HepG2 (cell line): Measurements from ENCODE around the gene ARMC5. TPM values are rescaled to one million over a fixed set of nuclear protein-coding genes. Genes with fewer than 3 reads are reported as not detected.

Source experiments
- BCL6 ChIP-seq: IDR thresholded peaks from 2 replicates; pipeline ENCODE4 v1.6.1; 2016; ENCODE audit warnings: missing genetic modification reagents, missing compliant biosample characterization
- CBX5 ChIP-seq: sonication (generic); formaldehyde crosslinking; IDR thresholded peaks from 2 replicates; pipeline ENCODE4 v1.4.0; 2020; ENCODE audit warnings: missing genetic modification reagents, borderline replicate concordance
- DRAP1 ChIP-seq: IDR thresholded peaks from 2 replicates; pipeline ENCODE4 v1.6.1; 2016; ENCODE audit warnings: missing genetic modification reagents, missing compliant biosample characterization
- HNF4G ChIP-seq, 2 experiments: sonication (generic) in 1 of 2; formaldehyde crosslinking in 1 of 2; IDR thresholded peaks; 2 replicates each; pipeline versions ENCODE4 v1.4.0 to v1.6.1; 2011 to 2020; ENCODE audit warnings: borderline replicate concordance in 2 of 2, low read depth in 2 of 2, mild to moderate bottlenecking in 2 of 2, low read length in 1 of 2, missing genetic modification reagents in 1 of 2, moderate library complexity in 1 of 2
- KMT2B ChIP-seq: IDR thresholded peaks from 2 replicates; pipeline ENCODE4 v1.6.1; 2016; ENCODE audit warnings: missing genetic modification reagents, missing compliant biosample characterization
- NFAT5 ChIP-seq: sonication (generic); formaldehyde crosslinking; IDR thresholded peaks from 2 replicates; pipeline ENCODE4 v1.4.0; 2020; ENCODE audit warnings: missing genetic modification reagents
- NFKBIZ ChIP-seq: IDR thresholded peaks from 2 replicates; pipeline ENCODE4 v1.6.1; 2018; ENCODE audit warnings: missing genetic modification reagents, missing compliant biosample characterization
- NFYC ChIP-seq: IDR thresholded peaks from 2 replicates; pipeline ENCODE4 v1.6.1; 2016; ENCODE audit warnings: missing genetic modification reagents, missing compliant biosample characterization
- RAD21 ChIP-seq: fragments of 450-650 bp; formaldehyde crosslinking; IDR thresholded peaks from 2 replicates; pipeline ENCODE4 v1.5.0; 2020; ENCODE audit warnings: mild to moderate bottlenecking
- RARA ChIP-seq: IDR thresholded peaks from 2 replicates; pipeline ENCODE4 v1.6.1; 2016; ENCODE audit warnings: missing genetic modification reagents, missing compliant biosample characterization
- RBM22 ChIP-seq: fragments of 200-400 bp; formaldehyde crosslinking; optimal IDR thresholded peaks from 2 replicates; pipeline ENCODE3; 2017; ENCODE audit warnings: mild to moderate bottlenecking, low read length, moderate library complexity
- TBL1XR1 ChIP-seq: fragments of 150-350 bp; IDR thresholded peaks from 2 replicates; pipeline ENCODE4 v1.6.1; 2014; ENCODE audit warnings: borderline replicate concordance, low read length; ENCODE audit not compliant: partially characterized antibody
- ZBTB21 ChIP-seq: sonication (generic); formaldehyde crosslinking; IDR thresholded peaks from 2 replicates; pipeline ENCODE4 v1.4.0; 2020; ENCODE audit warnings: missing genetic modification reagents
- ZC3H13 ChIP-seq: sonication (generic); formaldehyde crosslinking; IDR thresholded peaks from 2 replicates; pipeline ENCODE4 v1.8.1; 2023; ENCODE audit warnings: mild to moderate bottlenecking, missing genetic modification reagents, moderate library complexity
- ZFP37 ChIP-seq: sonication (generic); formaldehyde crosslinking; IDR thresholded peaks from 2 replicates; pipeline ENCODE4 v1.4.0; 2020; ENCODE audit warnings: missing genetic modification reagents, borderline replicate concordance
- ZNF543 ChIP-seq: sonication (generic); formaldehyde crosslinking; IDR thresholded peaks from 2 replicates; pipeline ENCODE4 v1.4.0; 2020; ENCODE audit warnings: mild to moderate bottlenecking, missing genetic modification reagents
- ZNF546 ChIP-seq: sonication (generic); formaldehyde crosslinking; conservative IDR thresholded peaks from 2 replicates; pipeline ENCODE4 v1.8.1; 2023; ENCODE audit warnings: mild to moderate bottlenecking, missing genetic modification reagents
- ZNF784 ChIP-seq: sonication (generic); formaldehyde crosslinking; IDR thresholded peaks from 2 replicates; pipeline ENCODE4 v1.5.1; 2020; ENCODE audit warnings: missing genetic modification reagents, mild to moderate bottlenecking, borderline replicate concordance
- polyA plus RNA-seq, 8 experiments: library from polyadenylated mRNA; depleted of rRNA in 3 of 8; stranded (reverse) in 7 of 8; unstranded in 1 of 8; fragments of >200 nt; fragmentation: Illumina TruSeq in 4 of 8; extraction: Trizol in 4 of 8; gene quantifications; 2 replicates each; pipeline versions ENCODE4 v1.2.1 to v1.2.3, GENCODE V29; 2011 to 2016; ENCODE audit warnings: low read depth in 4 of 8, missing spikeins in 1 of 8, mixed read lengths in 1 of 8; ENCODE audit not compliant: insufficient read depth in 1 of 8
- total RNA-seq, 5 experiments: library from RNA; depleted of rRNA; stranded (reverse); fragments of >200 nt; fragmentation: Illumina TruSeq; extraction: Trizol; gene quantifications; 2 replicates each; pipeline ENCODE4 v1.2.3, GENCODE V29; 2016; ENCODE audit warnings: low read depth in 1 of 5
- TF ChIP-seq, protein P1 (sequence below): sonication (generic); formaldehyde crosslinking; IDR thresholded peaks from 2 replicates; pipeline ENCODE4 v1.5.1; 2020; ENCODE audit warnings: missing genetic modification reagents, mild to moderate bottlenecking, borderline replicate concordance
- TF ChIP-seq, protein P2 (sequence below): IDR thresholded peaks from 2 replicates; pipeline ENCODE4 v1.6.1; 2018; ENCODE audit warnings: missing genetic modification reagents, mild to moderate bottlenecking, missing compliant biosample characterization

Gene ARMC5
- total and polyA plus RNA-seq, 2 of the 13 experiments (the other 11 are each of a cell fraction or from before 2014, with no cell fraction given), result 10.8 to 22.3 TPM

DNA sequence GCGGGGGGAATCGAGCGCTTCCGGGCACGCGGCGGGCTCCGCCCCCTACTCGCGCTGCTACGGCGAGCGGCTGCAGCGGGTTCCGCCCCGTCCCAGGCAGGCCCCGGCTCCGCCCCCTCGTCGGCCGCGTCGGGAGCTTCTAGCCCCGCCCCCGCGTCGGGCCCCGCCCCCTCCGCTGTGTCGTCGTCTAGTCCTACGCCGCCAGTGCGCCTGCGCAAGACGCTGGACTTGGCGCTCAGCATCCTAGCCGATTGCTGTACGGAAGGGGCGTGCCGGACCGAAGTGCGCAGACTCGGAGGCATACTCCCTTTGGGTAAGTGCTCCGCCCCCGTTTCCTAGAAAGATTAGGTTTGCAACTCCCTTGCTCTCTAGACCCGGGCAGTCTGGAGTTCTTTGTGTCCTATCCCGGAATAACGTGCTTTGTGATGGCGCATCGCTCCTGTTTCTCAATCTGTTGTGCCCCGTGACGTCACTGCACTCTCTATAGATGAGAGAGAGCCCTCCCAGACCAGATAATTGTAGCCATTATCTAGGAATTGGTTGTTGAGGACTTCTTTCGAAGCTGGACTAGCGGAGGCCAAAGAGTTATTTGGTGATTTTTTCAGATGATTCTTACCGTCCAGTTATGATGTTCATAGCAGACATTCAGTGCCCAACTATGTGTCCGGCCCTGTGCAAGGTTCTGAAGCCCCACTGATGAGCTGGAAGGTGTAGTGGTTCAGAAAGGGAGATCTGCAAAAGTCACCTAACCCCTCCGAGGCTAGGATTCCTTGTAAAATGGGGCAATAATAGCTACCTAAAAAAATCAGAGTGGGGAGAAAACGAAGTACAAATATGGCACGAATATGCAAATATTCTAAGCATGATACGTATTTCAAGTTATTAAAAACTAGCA, 633 bp downstream of the ARMC5 start (continued):
- TF ChIP-seq, protein P1, sequence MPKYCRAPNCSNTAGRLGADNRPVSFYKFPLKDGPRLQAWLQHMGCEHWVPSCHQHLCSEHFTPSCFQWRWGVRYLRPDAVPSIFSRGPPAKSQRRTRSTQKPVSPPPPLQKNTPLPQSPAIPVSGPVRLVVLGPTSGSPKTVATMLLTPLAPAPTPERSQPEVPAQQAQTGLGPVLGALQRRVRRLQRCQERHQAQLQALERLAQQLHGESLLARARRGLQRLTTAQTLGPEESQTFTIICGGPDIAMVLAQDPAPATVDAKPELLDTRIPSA (CRISPR knock-in tag), result no peak
- no peak for TF ChIP-seq ZNF784
- peak; percentile 57; the same call in 1 of the 2 replicates for TF ChIP-seq HNF4G (IDR thresholded peaks at IDR 0.05; ENCODE audit: borderline replicate concordance, low read depth, low read length)
- TF ChIP-seq HNF4G (CRISPR knock-in tag; IDR thresholded peaks at IDR 0.05; ENCODE audit: borderline replicate concordance, low read depth), result 0 out of 2 replicates have a peak, but pooled peaks have one; percentile 32
- peak; percentile 37 for TF ChIP-seq RBM22
- no peak for TF ChIP-seq NFYC (CRISPR knock-in tag)
- 0 out of 2 replicates have a peak, but pooled peaks have one; percentile 12 for TF ChIP-seq CBX5 (CRISPR knock-in tag)
- 0 out of 2 replicates have a peak, but pooled peaks have one; percentile 18 for TF ChIP-seq NFAT5 (CRISPR knock-in tag)
- peak; percentile 100 for TF ChIP-seq BCL6 (CRISPR knock-in tag)
- TF ChIP-seq ZC3H13 (CRISPR knock-in tag), result peak; percentile 25
- peak; percentile 48 for TF ChIP-seq RARA
- TF ChIP-seq ZBTB21 (CRISPR knock-in tag), result peak; percentile 86
- TF ChIP-seq, protein P2, sequence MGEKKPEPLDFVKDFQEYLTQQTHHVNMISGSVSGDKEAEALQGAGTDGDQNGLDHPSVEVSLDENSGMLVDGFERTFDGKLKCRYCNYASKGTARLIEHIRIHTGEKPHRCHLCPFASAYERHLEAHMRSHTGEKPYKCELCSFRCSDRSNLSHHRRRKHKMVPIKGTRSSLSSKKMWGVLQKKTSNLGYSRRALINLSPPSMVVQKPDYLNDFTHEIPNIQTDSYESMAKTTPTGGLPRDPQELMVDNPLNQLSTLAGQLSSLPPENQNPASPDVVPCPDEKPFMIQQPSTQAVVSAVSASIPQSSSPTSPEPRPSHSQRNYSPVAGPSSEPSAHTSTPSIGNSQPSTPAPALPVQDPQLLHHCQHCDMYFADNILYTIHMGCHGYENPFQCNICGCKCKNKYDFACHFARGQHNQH (CRISPR knock-in tag), result 0 out of 2 replicates have a peak, but pooled peaks have one; percentile 12
- TF ChIP-seq RAD21 (CRISPR knock-in tag), result 0 out of 2 replicates have a peak, but pooled peaks have one; percentile 9
- no peak for TF ChIP-seq ZFP37 (CRISPR knock-in tag)
- TF ChIP-seq ZNF546, result no peak
- peak; percentile 11; the same call in 1 of the 2 replicates for TF ChIP-seq NFKBIZ
- peak; percentile 58; the same call in 1 of the 2 replicates for TF ChIP-seq DRAP1
- no peak for TF ChIP-seq ZNF543 (CRISPR knock-in tag)
- TF ChIP-seq KMT2B, result no peak
- peak; percentile 28 for TF ChIP-seq TBL1XR1
